ENCODE measurements around the gene KIAA0319L.

- TF ChIP-seq POLR2A (IDR thresholded peaks at IDR 0.05; ENCODE audit: low read depth, low read length) (no peak), TAF1 (IDR thresholded peaks at IDR 0.05; ENCODE audit: borderline replicate concordance, low read depth, low read length) (no peak)
Measured at GRCh38 chr1:35530946-35531345, 26.3 kb downstream of the KIAA0319L start.
